Stimulated activated CD8-positive, alpha-beta memory T cell treated with anti-CD3 and anti-CD28 coated beads, Interleukin-15, amount 100 ng/mL, for 48 hours (primary cell): ENCODE measurements around the gene ATXN7.

Source experiments
- DNase-seq, 2 donors: peaks; one replicate each; pipeline ENCODE4 v3.0.0-alpha.2; 2020; ENCODE audit warnings: low read depth in 2 of 2

The ATXN7 gene

GRCh38 chr3:63934041-63934866, 70.6 kb downstream of the ATXN7 start:
- DNase-seq, result no peak

GRCh38 chr3:63936925-63937324, 73.3 kb downstream of the ATXN7 start:
- no peak for DNase-seq

DNA sequence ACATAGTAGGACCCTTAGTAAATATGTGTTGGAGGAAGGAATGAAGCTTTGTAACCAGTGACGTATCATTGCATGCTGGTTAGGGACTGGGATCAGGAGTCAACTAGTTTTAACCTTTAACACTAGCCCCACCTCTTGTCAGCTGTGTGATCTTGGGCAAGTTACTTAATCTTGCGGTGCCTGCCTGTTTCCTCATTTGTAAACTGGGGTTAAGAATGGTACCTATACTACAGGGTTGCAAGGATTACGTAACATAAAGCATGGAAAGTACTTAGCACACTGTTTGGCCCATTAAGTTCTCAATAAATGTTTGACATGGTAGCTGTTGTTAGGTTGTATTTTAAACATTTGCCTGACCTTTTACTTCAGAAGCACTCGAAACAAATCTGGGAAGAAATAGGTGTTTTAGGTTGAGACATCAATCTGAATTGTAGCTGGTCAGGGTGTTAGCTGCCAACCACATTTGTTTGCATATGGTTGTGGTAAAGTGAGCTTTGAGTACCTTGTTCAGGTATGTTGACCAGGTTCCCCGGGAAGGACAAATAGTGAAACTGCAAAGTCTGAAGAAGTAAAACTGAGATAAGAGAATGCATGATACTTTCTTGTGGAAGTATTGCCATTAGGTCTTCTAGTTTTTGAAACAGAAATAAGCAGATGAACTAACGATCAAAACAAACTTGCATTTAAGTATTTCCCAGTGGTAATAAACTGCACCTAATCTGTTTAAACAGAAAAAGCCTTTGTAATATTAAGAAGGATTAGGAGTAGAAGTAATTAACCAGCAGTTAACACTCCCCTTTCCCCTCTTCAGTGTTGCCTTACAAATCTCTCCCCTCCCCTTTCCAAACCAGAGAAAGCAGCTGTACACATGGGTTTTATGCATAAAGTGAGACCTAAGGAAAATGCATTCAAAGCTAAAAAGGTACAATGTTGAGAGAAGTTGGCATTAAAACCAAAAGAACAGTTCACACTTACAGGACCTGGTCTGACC, 74.3 kb downstream of the ATXN7 start:
- DNase-seq, result no peak

GRCh38 chr3:63940389-63940757, 76.7 kb downstream of the ATXN7 start:
- DNase-seq, result no peak

DNA sequence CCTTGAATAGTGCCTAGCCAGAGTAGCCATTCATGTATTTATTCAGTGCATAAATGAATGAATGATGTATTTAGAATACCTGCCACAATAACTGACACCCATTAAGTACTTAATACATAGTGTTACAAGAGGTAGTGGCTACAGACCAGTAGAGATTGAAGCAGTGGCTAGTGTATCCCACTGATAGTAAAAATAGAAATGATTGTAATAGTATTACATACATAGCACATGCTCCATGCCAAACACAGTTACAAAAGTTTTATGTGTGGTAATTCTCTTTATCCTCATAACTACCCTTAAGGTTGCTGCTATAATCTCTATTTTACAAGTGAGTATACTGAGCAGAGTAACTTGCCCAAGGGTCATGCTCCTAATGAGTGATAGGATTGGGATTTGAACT, 78.9 kb downstream of the ATXN7 start:
- DNase-seq, result no peak

GRCh38 chr3:63943678-63944077, 80.0 kb downstream of the ATXN7 start:
- no peak for DNase-seq

GRCh38 chr3:63945558-63946096, 82.0 kb downstream of the ATXN7 start:
- no peak for DNase-seq

DNA sequence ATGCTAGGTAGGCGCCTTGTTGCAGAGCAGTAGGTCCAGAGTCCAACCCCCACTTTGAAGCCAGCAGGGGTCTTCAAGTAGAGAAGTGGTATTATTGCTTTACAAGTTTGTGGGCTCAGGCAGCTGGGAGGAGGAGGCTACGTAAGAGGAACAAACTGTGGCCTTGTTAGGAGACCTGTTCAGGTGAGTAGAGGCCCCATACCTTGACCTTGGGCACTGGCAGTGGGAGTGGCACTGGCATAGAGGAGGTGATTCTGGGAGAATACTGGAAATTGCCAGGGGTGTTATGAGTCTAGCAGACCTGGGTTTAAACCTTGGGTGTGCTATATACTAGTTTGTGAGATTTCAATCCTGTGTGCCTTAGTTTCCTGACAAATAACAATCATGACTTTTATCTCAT, 83.1 kb downstream of the ATXN7 start:
- no peak for DNase-seq

DNA sequence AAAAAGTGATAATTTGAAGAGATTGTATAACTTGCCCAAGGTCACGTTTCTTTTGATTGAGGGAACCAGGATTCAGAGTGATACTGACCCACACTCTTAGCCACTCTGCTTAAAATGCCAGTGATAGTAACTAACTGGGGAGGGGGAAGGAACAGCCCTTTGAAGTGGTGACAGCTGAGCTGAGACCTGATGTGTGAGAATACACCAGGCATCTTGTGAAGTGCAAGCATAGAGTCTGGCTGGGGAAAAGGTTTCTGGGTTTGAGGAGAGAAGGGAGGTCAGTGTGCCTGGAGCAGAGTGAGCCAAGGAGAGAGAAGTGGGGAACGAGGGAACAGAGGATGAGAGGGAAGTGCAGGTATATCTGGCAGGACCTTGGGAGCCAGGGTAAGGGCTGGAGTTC, 83.9 kb downstream of the ATXN7 start:
- DNase-seq, result no peak

- DNase-seq, result no peak
Measured at GRCh38 chr3:63949005-63949404, 85.3 kb downstream of the ATXN7 start.

DNA sequence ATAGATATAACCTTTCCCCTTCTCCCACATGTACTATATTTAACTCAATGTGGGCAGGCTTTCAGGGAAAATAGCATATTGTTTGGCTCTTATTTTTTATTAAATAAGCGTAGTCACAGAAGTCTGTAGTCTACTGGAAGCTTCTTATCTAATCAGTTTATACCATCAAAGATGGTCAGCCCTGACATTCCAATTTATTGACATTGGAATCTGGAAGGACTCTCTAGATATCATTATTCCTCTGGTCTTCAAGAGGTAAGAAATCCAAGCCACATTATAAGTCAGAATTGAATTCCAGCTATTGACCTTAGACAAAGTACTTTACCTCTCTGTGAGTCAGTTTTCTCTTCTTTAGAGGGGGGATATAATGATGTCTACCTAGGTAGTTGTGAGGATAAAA, 87.0 kb downstream of the ATXN7 start:
- DNase-seq, result no peak

GRCh38 chr3:63951492-63952247, 88.0 kb downstream of the ATXN7 start:
- DNase-seq, result no peak

- no peak for DNase-seq
Measured at GRCh38 chr3:63952248-63952594, 88.6 kb downstream of the ATXN7 start.

GRCh38 chr3:63954182-63954581, 90.5 kb downstream of the ATXN7 start:
- DNase-seq, result no peak

GRCh38 chr3:63955036-63955650, 91.5 kb downstream of the ATXN7 start:
- DNase-seq, result no peak

DNA sequence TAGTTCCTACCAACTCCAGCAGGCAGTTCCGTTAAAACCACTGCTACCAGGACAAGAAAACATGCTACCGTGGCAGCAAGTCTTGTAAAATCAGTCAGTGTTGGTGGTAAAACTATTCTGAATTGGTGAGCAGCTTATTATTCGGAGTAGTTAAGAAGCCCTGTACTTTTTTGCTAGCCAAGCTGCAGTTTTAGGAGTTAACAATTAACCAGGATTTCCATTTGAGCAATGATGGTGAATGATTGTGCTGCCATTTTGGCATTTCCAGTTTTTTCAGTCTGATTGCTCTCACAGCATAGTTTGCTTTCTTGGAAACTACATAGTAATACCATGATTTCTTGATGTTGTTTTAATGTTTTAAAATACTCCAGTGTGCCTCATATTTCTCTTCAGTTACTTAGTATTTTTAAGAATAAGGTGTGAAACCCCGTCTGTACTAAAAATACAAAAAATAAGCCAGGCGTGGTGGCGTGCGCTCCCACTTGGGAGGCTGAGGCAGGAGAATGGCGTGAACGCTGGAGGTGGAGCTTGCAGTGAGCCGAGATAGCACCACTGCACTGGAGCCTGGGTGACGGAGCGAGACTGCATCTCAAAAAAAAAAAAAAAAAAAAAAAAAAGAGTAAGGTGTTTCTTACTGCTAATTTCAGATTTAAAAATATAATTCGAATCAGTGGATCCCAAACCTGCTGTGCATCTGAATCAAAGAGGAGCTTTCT, 92.3 kb downstream of the ATXN7 start:
- DNase-seq, result no peak

GRCh38 chr3:63959146-63959545, 95.5 kb downstream of the ATXN7 start:
- no peak for DNase-seq

GRCh38 chr3:63960048-63960711, 96.5 kb downstream of the ATXN7 start:
- no peak for DNase-seq

DNA sequence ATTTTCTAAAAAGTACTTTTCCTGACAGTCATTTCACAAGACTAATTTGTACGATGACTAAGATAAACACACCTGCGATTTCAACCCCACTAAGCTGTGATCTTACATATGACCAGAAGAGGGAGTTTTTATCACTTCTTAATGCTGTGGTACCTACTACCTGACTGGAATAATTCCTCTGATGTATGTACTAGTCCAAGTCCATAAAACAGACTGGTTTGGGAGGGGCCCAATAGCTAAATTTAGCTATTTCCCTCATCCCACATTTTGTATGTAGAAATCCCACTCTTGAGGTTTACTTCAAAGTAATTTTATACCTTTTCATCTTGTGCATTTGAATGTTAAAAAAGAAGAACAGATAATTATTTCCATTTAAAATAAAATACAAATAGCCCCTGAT, 98.2 kb downstream of the ATXN7 start:
- DNase-seq, result no peak

GRCh38 chr3:63963496-63963895, 99.8 kb downstream of the ATXN7 start:
- DNase-seq, result no peak
